HepG2 (cell line): Measurements from ENCODE around the gene NAPB. TPM values are rescaled to one million over a fixed set of nuclear protein-coding genes. Genes with fewer than 3 reads are reported as not detected.

Experiments
- ATAC-seq: fragments of 200-7000 bp; cut with Tn5 transposase; 3 replicates; pipeline ENCODE4 v1.9.1; 2020; ENCODE audit warnings: mild to moderate bottlenecking, moderate library complexity
- BruUV-seq: library from RNA; stranded (reverse); fragments of 400-500 nt; replicated peaks from 2 replicates; lab custom pipeline; 2021; lab: Mats Ljungman, UMichigan
- CTCF ChIA-PET: fragments of 300-600 bp; formaldehyde crosslinking; extraction: SDS; loops from one replicate; lab custom pipeline; 2021; ENCODE audit warnings: low total read pairs, inconsistent platforms, low intra/inter-chr PET ratio; lab: Yijun Ruan, JAX
- POLR2A ChIA-PET: fragments of 350-600 bp; sonication (Branson Sonifier 250); formaldehyde crosslinking; loops from one replicate; lab custom pipeline; 2020; ENCODE audit warnings: antibody characterized with exemption, inconsistent platforms; lab: Yijun Ruan, JAX
- DNase-seq: peaks from one replicate; pipeline ENCODE4 v3.0.0-alpha.2; 2015; ENCODE audit warnings: low spot score
- FAIRE-seq: peaks from 3 replicates; lab custom pipeline; 2011; peaks lifted over from hg19 to GRCh38; lab: Jason Lieb, UNC
- H2AFZ ChIP-seq: one replicate; pipeline ENCODE4 v1.6.1; 2011; ENCODE audit warnings: low read length, inconsistent platforms
- H3K27ac ChIP-seq: fragments of 300-600 bp; 3 replicates; pipeline ENCODE4 v1.8.0; 2011; ENCODE audit warnings: mixed run types, mild to moderate bottlenecking, mixed read lengths, low read length, inconsistent platforms; ENCODE audit not compliant: insufficient read depth; ENCODE audit errors: extremely low read length
- H3K27me3 ChIP-seq, 2 experiments: fragments of 200-600 bp in 1 of 2; 2 replicates in 1 of 2; 3 replicates in 1 of 2; pipeline versions ENCODE4 v1.6.0 to v1.8.0; 2011; ENCODE audit warnings: low read length in 2 of 2, mild to moderate bottlenecking in 2 of 2, moderate library complexity in 2 of 2, inconsistent platforms in 1 of 2; ENCODE audit not compliant: insufficient read depth in 2 of 2, control insufficient read depth in 1 of 2
- H3K36me3 ChIP-seq, 2 experiments: fragments of 200-600 bp in 1 of 2; replicated peaks in 1 of 2; 2 replicates in 1 of 2; 3 replicates in 1 of 2; pipeline versions ENCODE4 v1.5.1 to v1.8.0; 2011; ENCODE audit warnings: low read length in 2 of 2, inconsistent platforms in 1 of 2; ENCODE audit not compliant: insufficient read depth in 2 of 2, control insufficient read depth in 1 of 2
- H3K4me1 ChIP-seq: 2 replicates; pipeline ENCODE4 v1.5.1; 2012; ENCODE audit warnings: low read length, inconsistent platforms; ENCODE audit not compliant: insufficient read depth
- H3K4me2 ChIP-seq: 2 replicates; pipeline ENCODE4 v1.6.0; 2011; ENCODE audit warnings: low read depth, low read length, inconsistent platforms
- H3K4me3 ChIP-seq, 3 experiments: fragments of 200-600 bp in 1 of 3; sonication (generic), shearing (Covaris generic) in 1 of 3; replicated peaks in 1 of 3; 2 replicates each; pipeline ENCODE4 v1.5.1; 2011 to 2016; ENCODE audit warnings: low read length in 3 of 3, inconsistent platforms in 2 of 3, low read depth in 2 of 3, mild to moderate bottlenecking in 2 of 3, control low read depth in 1 of 3, mixed read lengths in 1 of 3; ENCODE audit not compliant: insufficient read depth in 1 of 3
- H3K79me2 ChIP-seq: one replicate; pipeline ENCODE4 v1.6.1; 2011; ENCODE audit warnings: low read length, inconsistent platforms; ENCODE audit not compliant: insufficient read depth
- H3K9ac ChIP-seq: 2 replicates; pipeline ENCODE4 v1.6.0; 2011; ENCODE audit warnings: mild to moderate bottlenecking, low read depth, low read length, inconsistent platforms; ENCODE audit not compliant: insufficient read depth
- H3K9me3 ChIP-seq: 2 replicates; pipeline ENCODE4 v1.5.1; 2012; ENCODE audit warnings: mild to moderate bottlenecking, low read length
- H4K20me1 ChIP-seq: 2 replicates; pipeline ENCODE4 v1.6.0; 2011; ENCODE audit warnings: inconsistent platforms, mild to moderate bottlenecking, low read length, moderate library complexity; ENCODE audit not compliant: insufficient read depth
- CREM ChIP-seq, 2 experiments: sonication (generic) in 1 of 2; formaldehyde crosslinking in 1 of 2; IDR thresholded peaks; 2 replicates each; pipeline versions ENCODE4 v1.4.0 to v1.6.1; 2016 to 2020; ENCODE audit warnings: antibody characterized with exemption in 1 of 2, mild to moderate bottlenecking in 1 of 2, missing genetic modification reagents in 1 of 2
- ZC3H4 ChIP-seq: sonication (generic); formaldehyde crosslinking; IDR thresholded peaks from 2 replicates; pipeline ENCODE4 v1.4.0; 2020; ENCODE audit warnings: missing genetic modification reagents, borderline replicate concordance
- ZFP62 ChIP-seq: sonication (generic); formaldehyde crosslinking; IDR thresholded peaks from 2 replicates; pipeline ENCODE4 v1.4.0; 2020; ENCODE audit warnings: missing genetic modification reagents
- ZFYVE20 ChIP-seq: sonication (generic); formaldehyde crosslinking; IDR thresholded peaks from 2 replicates; pipeline ENCODE4 v1.8.0; 2023; ENCODE audit warnings: low read depth, mild to moderate bottlenecking, moderate library complexity, missing genetic modification reagents, borderline replicate concordance
- ZNF121 ChIP-seq: sonication (generic); formaldehyde crosslinking; IDR thresholded peaks from 2 replicates; pipeline ENCODE4 v1.5.0; 2020; ENCODE audit warnings: mild to moderate bottlenecking, missing genetic modification reagents
- ZNF264 ChIP-seq: sonication (generic); formaldehyde crosslinking; IDR thresholded peaks from 2 replicates; pipeline ENCODE4 v1.4.0; 2020; ENCODE audit warnings: missing genetic modification reagents
- ZNF383 ChIP-seq: sonication (generic); formaldehyde crosslinking; IDR thresholded peaks from 2 replicates; pipeline ENCODE4 v1.4.0; 2020; ENCODE audit warnings: missing genetic modification reagents, mild to moderate bottlenecking, borderline replicate concordance
- ZNF501 ChIP-seq: sonication (generic); formaldehyde crosslinking; IDR thresholded peaks from 2 replicates; pipeline ENCODE4 v1.5.1; 2020; ENCODE audit warnings: mild to moderate bottlenecking, moderate library complexity, missing genetic modification reagents
- WGBS: methylation state at CpG from one replicate; pipeline ENCODE4 v1.1.6; 2017; ENCODE audit warnings: low lambda C conversion rate; 5-methylcytosine and 5-hydroxymethylcytosine counted together
- in situ Hi-C: cut with HindIII; loops from 2 replicates; pipeline ENCODE4 v1.10.0; 2017; ENCODE audit warnings: low pct_unique_long_range_greater_than_20kb; ENCODE audit not compliant: extremely low pct_ligation_motif_present
- intact Hi-C: fragments of 100-400 bp; cut with micrococcal nuclease; formaldehyde crosslinking; loops from one replicate; pipeline ENCODE4 v1.10.0; 2022; ENCODE audit not compliant: unreplicated experiment
- polyA plus RNA-seq, 8 experiments: library from polyadenylated mRNA; depleted of rRNA in 3 of 8; stranded (reverse) in 7 of 8; unstranded in 1 of 8; fragments of >200 nt; fragmentation: Illumina TruSeq in 4 of 8; extraction: Trizol in 4 of 8; gene quantifications; 2 replicates each; pipeline versions ENCODE4 v1.2.1 to v1.2.3, GENCODE V29; 2011 to 2016; ENCODE audit warnings: low read depth in 4 of 8, missing spikeins in 1 of 8, mixed read lengths in 1 of 8; ENCODE audit not compliant: insufficient read depth in 1 of 8
- total RNA-seq, 5 experiments: library from RNA; depleted of rRNA; stranded (reverse); fragments of >200 nt; fragmentation: Illumina TruSeq; extraction: Trizol; gene quantifications; 2 replicates each; pipeline ENCODE4 v1.2.3, GENCODE V29; 2016; ENCODE audit warnings: low read depth in 1 of 5
- TF ChIP-seq, protein P1 (sequence below): sonication (generic); formaldehyde crosslinking; IDR thresholded peaks from 2 replicates; pipeline ENCODE4 v1.5.1; 2020; ENCODE audit warnings: missing genetic modification reagents, mild to moderate bottlenecking, borderline replicate concordance
- TF ChIP-seq, protein P2 (sequence below): sonication (generic); formaldehyde crosslinking; IDR thresholded peaks from 2 replicates; pipeline ENCODE4 v1.5.0; 2020; ENCODE audit warnings: mild to moderate bottlenecking, missing genetic modification reagents
- TF ChIP-seq, protein P3 (sequence below): sonication (generic); formaldehyde crosslinking; IDR thresholded peaks from 2 replicates; pipeline ENCODE4 v1.4.0; 2020; ENCODE audit warnings: missing genetic modification reagents
- TF ChIP-seq, protein P4 (sequence below): sonication (generic); formaldehyde crosslinking; IDR thresholded peaks from 2 replicates; pipeline ENCODE4 v1.4.0; 2020; ENCODE audit warnings: missing genetic modification reagents
- TF ChIP-seq, protein P5 (sequence below): sonication (generic); formaldehyde crosslinking; conservative IDR thresholded peaks from 2 replicates; pipeline ENCODE4 v1.5.0; 2020; ENCODE audit warnings: missing genetic modification reagents

The NAPB gene
- total and polyA plus RNA-seq, 2 of the 13 experiments (the other 11 are each of a cell fraction or from before 2014, with no cell fraction given), result 15.2 to 16.1 TPM

DNA sequence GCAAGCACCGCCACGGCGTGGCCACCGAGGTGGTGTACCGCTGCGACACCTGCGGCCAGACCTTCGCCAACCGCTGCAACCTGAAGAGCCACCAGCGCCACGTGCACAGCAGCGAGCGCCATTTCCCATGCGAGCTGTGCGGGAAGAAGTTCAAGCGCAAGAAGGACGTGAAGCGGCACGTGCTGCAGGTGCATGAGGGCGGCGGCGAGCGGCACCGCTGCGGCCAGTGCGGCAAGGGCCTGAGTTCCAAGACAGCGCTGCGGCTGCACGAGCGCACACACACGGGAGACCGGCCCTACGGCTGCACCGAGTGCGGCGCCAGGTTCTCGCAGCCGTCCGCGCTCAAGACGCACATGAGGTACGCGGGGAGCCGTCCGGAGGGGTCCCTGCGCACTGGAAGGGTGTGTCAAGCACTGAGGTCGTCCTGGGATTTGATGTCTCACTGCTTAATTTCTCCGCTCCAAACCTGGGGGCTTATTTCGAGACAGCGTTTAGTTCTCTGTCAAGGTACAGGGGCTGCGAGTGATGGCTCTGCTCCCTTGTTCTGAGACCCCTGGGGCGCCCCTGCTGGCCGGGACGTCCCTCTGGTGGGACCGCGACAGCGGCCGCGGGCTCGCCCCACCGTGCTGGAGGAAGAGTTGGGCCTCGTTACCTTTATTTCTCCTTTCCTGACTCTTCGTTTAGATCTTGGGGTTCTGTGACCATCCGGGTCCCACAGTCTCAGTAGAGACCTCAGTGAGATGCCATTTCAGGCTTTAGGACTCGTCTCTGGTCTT, 55.7 kb downstream of the NAPB start:
- no TSS peak for BruUV-seq
- Histone ChIP-seq H3K27me3 (no peaks in the 10 kb centered on the region; a peak in 1 of 5 replicates), H4K20me1 (peaks cover 14% of the 10 kb centered on the region; the same call in 1 of the 2 replicates), H2AFZ (no peak overlapping the region), H3K9ac (peak overlapping the region; percentile 7; the same call in 1 of the 2 replicates), H3K4me1 (peaks cover 56% of the 10 kb centered on the region), H3K79me2 (peaks cover 60% of the 10 kb centered on the region), H3K4me2 (peak overlapping the region; percentile 26; the same call in 1 of the 2 replicates), H3K36me3 (peaks cover 27 to 41% of the 10 kb centered on the region in 2 experiments), H3K27ac (no peak overlapping the region), H3K4me3 (no peak overlapping the region), H3K9me3 (no peaks in the 10 kb centered on the region)
- no peak for FAIRE-seq
- intact Hi-C loops (no loop called here), in situ Hi-C loops (no loop called here)
- DNase-seq, result no peak
- no peak for ATAC-seq
- ChIA-PET CTCF (no interaction called here), POLR2A (no interaction called here)
- 98% methylated on average over 65 of the region's 65 CpGs for WGBS
- TF ChIP-seq, protein P1, sequence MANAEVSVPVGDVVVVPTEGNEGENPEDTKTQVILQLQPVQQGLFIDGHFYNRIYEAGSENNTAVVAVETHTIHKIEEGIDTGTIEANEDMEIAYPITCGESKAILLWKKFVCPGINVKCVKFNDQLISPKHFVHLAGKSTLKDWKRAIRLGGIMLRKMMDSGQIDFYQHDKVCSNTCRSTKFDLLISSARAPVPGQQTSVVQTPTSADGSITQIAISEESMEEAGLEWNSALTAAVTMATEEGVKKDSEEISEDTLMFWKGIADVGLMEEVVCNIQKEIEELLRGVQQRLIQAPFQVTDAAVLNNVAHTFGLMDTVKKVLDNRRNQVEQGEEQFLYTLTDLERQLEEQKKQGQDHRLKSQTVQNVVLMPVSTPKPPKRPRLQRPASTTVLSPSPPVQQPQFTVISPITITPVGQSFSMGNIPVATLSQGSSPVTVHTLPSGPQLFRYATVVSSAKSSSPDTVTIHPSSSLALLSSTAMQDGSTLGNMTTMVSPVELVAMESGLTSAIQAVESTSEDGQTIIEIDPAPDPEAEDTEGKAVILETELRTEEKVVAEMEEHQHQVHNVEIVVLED (CRISPR knock-in tag), result no peak
- TF ChIP-seq, protein P2, sequence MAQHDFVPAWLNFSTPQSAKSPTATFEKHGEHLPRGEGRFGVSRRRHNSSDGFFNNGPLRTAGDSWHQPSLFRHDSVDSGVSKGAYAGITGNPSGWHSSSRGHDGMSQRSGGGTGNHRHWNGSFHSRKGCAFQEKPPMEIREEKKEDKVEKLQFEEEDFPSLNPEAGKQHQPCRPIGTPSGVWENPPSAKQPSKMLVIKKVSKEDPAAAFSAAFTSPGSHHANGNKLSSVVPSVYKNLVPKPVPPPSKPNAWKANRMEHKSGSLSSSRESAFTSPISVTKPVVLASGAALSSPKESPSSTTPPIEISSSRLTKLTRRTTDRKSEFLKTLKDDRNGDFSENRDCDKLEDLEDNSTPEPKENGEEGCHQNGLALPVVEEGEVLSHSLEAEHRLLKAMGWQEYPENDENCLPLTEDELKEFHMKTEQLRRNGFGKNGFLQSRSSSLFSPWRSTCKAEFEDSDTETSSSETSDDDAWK (CRISPR knock-in tag), result no peak
- TF ChIP-seq ZNF383 (CRISPR knock-in tag), result no peak
- TF ChIP-seq ZNF121 (CRISPR knock-in tag), result no peak
- TF ChIP-seq ZC3H4 (CRISPR knock-in tag), result no peak
- TF ChIP-seq ZNF501 (CRISPR knock-in tag), result 0 out of 2 replicates have a peak, but pooled peaks have one; percentile 43
- no peak for TF ChIP-seq ZFP62 (CRISPR knock-in tag)
- no peak for TF ChIP-seq CREM (IDR thresholded peaks at IDR 0.05)
- TF ChIP-seq CREM (CRISPR knock-in tag; IDR thresholded peaks at IDR 0.05), result no peak
- TF ChIP-seq, protein P3, sequence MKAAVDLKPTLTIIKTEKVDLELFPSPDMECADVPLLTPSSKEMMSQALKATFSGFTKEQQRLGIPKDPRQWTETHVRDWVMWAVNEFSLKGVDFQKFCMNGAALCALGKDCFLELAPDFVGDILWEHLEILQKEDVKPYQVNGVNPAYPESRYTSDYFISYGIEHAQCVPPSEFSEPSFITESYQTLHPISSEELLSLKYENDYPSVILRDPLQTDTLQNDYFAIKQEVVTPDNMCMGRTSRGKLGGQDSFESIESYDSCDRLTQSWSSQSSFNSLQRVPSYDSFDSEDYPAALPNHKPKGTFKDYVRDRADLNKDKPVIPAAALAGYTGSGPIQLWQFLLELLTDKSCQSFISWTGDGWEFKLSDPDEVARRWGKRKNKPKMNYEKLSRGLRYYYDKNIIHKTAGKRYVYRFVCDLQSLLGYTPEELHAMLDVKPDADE (CRISPR knock-in tag), result no peak
- TF ChIP-seq ZNF264 (CRISPR knock-in tag), result no peak
- TF ChIP-seq, protein P4, sequence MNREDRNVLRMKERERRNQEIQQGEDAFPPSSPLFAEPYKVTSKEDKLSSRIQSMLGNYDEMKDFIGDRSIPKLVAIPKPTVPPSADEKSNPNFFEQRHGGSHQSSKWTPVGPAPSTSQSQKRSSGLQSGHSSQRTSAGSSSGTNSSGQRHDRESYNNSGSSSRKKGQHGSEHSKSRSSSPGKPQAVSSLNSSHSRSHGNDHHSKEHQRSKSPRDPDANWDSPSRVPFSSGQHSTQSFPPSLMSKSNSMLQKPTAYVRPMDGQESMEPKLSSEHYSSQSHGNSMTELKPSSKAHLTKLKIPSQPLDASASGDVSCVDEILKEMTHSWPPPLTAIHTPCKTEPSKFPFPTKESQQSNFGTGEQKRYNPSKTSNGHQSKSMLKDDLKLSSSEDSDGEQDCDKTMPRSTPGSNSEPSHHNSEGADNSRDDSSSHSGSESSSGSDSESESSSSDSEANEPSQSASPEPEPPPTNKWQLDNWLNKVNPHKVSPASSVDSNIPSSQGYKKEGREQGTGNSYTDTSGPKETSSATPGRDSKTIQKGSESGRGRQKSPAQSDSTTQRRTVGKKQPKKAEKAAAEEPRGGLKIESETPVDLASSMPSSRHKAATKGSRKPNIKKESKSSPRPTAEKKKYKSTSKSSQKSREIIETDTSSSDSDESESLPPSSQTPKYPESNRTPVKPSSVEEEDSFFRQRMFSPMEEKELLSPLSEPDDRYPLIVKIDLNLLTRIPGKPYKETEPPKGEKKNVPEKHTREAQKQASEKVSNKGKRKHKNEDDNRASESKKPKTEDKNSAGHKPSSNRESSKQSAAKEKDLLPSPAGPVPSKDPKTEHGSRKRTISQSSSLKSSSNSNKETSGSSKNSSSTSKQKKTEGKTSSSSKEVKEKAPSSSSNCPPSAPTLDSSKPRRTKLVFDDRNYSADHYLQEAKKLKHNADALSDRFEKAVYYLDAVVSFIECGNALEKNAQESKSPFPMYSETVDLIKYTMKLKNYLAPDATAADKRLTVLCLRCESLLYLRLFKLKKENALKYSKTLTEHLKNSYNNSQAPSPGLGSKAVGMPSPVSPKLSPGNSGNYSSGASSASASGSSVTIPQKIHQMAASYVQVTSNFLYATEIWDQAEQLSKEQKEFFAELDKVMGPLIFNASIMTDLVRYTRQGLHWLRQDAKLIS (CRISPR knock-in tag), result no peak
- TF ChIP-seq, protein P5, sequence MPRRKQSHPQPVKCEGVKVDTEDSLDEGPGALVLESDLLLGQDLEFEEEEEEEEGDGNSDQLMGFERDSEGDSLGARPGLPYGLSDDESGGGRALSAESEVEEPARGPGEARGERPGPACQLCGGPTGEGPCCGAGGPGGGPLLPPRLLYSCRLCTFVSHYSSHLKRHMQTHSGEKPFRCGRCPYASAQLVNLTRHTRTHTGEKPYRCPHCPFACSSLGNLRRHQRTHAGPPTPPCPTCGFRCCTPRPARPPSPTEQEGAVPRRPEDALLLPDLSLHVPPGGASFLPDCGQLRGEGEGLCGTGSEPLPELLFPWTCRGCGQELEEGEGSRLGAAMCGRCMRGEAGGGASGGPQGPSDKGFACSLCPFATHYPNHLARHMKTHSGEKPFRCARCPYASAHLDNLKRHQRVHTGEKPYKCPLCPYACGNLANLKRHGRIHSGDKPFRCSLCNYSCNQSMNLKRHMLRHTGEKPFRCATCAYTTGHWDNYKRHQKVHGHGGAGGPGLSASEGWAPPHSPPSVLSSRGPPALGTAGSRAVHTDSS, result 0 out of 2 replicates have a peak, but pooled peaks have one; percentile 80
- no peak for TF ChIP-seq ZFYVE20 (CRISPR knock-in tag)
